Endothelial cell of umbilical vein (primary cell): Measurements from ENCODE around the gene ASB5. TPM values are rescaled to one million over a fixed set of nuclear protein-coding genes. Genes with fewer than 3 reads are reported as not detected.
"Not testable (repeated sequence)": the region's sequence is repeated elsewhere in the genome, so short reads cannot be mapped to it uniquely, and the experiment has no call there.

Source experiments
- BruUV-seq: library from RNA; stranded (reverse); fragments of 400-500 nt; replicated peaks from 2 replicates; lab custom pipeline; 2021; lab: Mats Ljungman, UMichigan
- CTCF ChIA-PET: fragments of 300-600, 350-600 bp; sonication (Branson Sonifier 250); formaldehyde crosslinking; loops from one replicate; lab custom pipeline; 2021; ENCODE audit warnings: antibody characterized with exemption, inconsistent platforms; lab: Charles Lee
- POLR2A ChIA-PET: fragments of 300-600, 350-600 bp; sonication (Branson Sonifier 250); formaldehyde crosslinking; loops from one replicate; lab custom pipeline; 2021; ENCODE audit warnings: antibody characterized with exemption, inconsistent platforms; lab: Charles Lee
- DNase-seq: peaks from one replicate; pipeline ENCODE4 v3.0.0-alpha.2; 2011; ENCODE audit warnings: low read depth, low spot score
- FAIRE-seq: peaks from 2 replicates; lab custom pipeline; 2011; peaks lifted over from hg19 to GRCh38; lab: Jason Lieb, UNC
- H2AFZ ChIP-seq: 2 replicates; pipeline ENCODE4 v1.6.0; 2012; ENCODE audit warnings: low read depth, low read length, control low read depth, inconsistent platforms
- H3K27ac ChIP-seq: 2 replicates; pipeline ENCODE4 v1.5.1; 2011; ENCODE audit warnings: low read depth, mild to moderate bottlenecking, control low read depth, low read length, moderate library complexity; ENCODE audit not compliant: insufficient read depth
- H3K27me3 ChIP-seq, 2 experiments: 2 replicates each; pipeline versions ENCODE4 v1.6.0 to v1.6.1; 2011; ENCODE audit warnings: low read length in 2 of 2, mixed read lengths in 1 of 2; ENCODE audit not compliant: control insufficient read depth in 2 of 2, insufficient read depth in 2 of 2
- H3K36me3 ChIP-seq, 2 experiments: 2 replicates in 1 of 2; 3 replicates in 1 of 2; pipeline ENCODE4 v1.5.1; 2011; ENCODE audit warnings: low read length in 2 of 2, mild to moderate bottlenecking in 1 of 2, moderate library complexity in 1 of 2; ENCODE audit not compliant: control insufficient read depth in 2 of 2, insufficient read depth in 2 of 2; ENCODE audit errors: extremely low read depth in 1 of 2
- H3K4me1 ChIP-seq: 3 replicates; pipeline ENCODE4 v1.5.1; 2011; ENCODE audit warnings: mild to moderate bottlenecking, low read length; ENCODE audit not compliant: control insufficient read depth, insufficient read depth; ENCODE audit errors: extremely low read depth
- H3K4me2 ChIP-seq: 2 replicates; pipeline ENCODE4 v1.6.1; 2011; ENCODE audit warnings: low read length, control low read depth, mixed read lengths; ENCODE audit not compliant: insufficient read depth
- H3K4me3 ChIP-seq, 3 experiments: fragments of 200-600 bp in 1 of 3; sonication (generic), shearing (Covaris generic) in 1 of 3; replicated peaks in 1 of 3; 2 replicates each; pipeline ENCODE4 v1.5.1; 2011 to 2016; ENCODE audit warnings: control low read depth in 3 of 3, low read length in 3 of 3, mild to moderate bottlenecking in 2 of 3, inconsistent platforms in 1 of 3, low read depth in 1 of 3, moderate library complexity in 1 of 3; ENCODE audit not compliant: insufficient read depth in 1 of 3
- H3K79me2 ChIP-seq: 2 replicates; pipeline ENCODE4 v1.6.0; 2012; ENCODE audit warnings: low read length, inconsistent platforms; ENCODE audit not compliant: control insufficient read depth, insufficient read depth
- H3K9ac ChIP-seq: replicated peaks from 2 replicates; pipeline ENCODE3; 2011; ENCODE audit warnings: low read length, control low read depth; ENCODE audit not compliant: insufficient read depth; ENCODE audit errors: extremely low read depth
- H3K9me1 ChIP-seq: replicated peaks from 3 replicates; pipeline ENCODE4 v1.6.0; 2011; ENCODE audit warnings: mild to moderate bottlenecking, low read length; ENCODE audit not compliant: control insufficient read depth, insufficient read depth; ENCODE audit errors: extremely low read depth
- H3K9me3 ChIP-seq: replicated peaks from 2 replicates; pipeline ENCODE4 v1.5.1; 2012; ENCODE audit warnings: low read length, inconsistent platforms; ENCODE audit not compliant: control insufficient read depth, insufficient read depth
- H4K20me1 ChIP-seq: replicated peaks from 2 replicates; pipeline ENCODE3; 2011; ENCODE audit warnings: mild to moderate bottlenecking, low read length; ENCODE audit not compliant: control insufficient read depth, insufficient read depth; ENCODE audit errors: extremely low read depth
- EZH2 ChIP-seq: IDR thresholded peaks from 2 replicates; pipeline ENCODE4 v1.6.1; 2012; ENCODE audit warnings: borderline replicate concordance, low read depth, mild to moderate bottlenecking, moderate library complexity, low read length, inconsistent platforms; ENCODE audit not compliant: severe bottlenecking
- FOS ChIP-seq: IDR thresholded peaks from 2 replicates; pipeline ENCODE4 v1.6.1; 2011; ENCODE audit warnings: mild to moderate bottlenecking, low read length, moderate library complexity, borderline replicate concordance; ENCODE audit not compliant: insufficient read depth
- GATA2 ChIP-seq: IDR thresholded peaks from 2 replicates; pipeline ENCODE4 v1.7.0; 2011; ENCODE audit warnings: low read depth, mild to moderate bottlenecking, moderate library complexity, mixed read lengths, low read length; ENCODE audit not compliant: insufficient read length, insufficient read depth
- JUN ChIP-seq: IDR thresholded peaks from 2 replicates; pipeline ENCODE4 v1.6.1; 2011; ENCODE audit warnings: borderline replicate concordance, low read depth; ENCODE audit not compliant: insufficient read length, insufficient read depth
- MYC ChIP-seq: IDR thresholded peaks from one replicate; pipeline ENCODE4 v1.6.1; 2011; ENCODE audit warnings: mild to moderate bottlenecking, low read depth, low read length
- POLR2A ChIP-seq: IDR thresholded peaks from 2 replicates; pipeline ENCODE4 v1.6.1; 2012; ENCODE audit warnings: low read depth, mild to moderate bottlenecking, control low read depth, low read length
- POLR2AphosphoS5 ChIP-seq: IDR thresholded peaks from 2 replicates; pipeline ENCODE4 v1.6.1; 2012; ENCODE audit warnings: low read depth, mild to moderate bottlenecking, control low read depth, low read length, moderate library complexity; ENCODE audit not compliant: insufficient read depth
- dilution Hi-C: fragments of 300-500 bp; cut with MboI; formaldehyde crosslinking; loops from one replicate; pipeline ENCODE4 v1.15.0; 2019; ENCODE audit warnings: low sequenced_read_pairs; ENCODE audit not compliant: extremely low pct_ligation_motif_present
- intact Hi-C: fragments of 100-400 bp; cut with micrococcal nuclease; formaldehyde crosslinking; loops from one replicate; pipeline ENCODE4 v1.10.0; 2022
- polyA plus RNA-seq, 4 experiments: library from polyadenylated mRNA; depleted of rRNA in 3 of 4; stranded (reverse) in 3 of 4; unstranded in 1 of 4; fragments of >200 nt; gene quantifications; 2 replicates each; pipeline versions ENCODE4 v1.2.1 to v1.2.3, GENCODE V29; 2011 to 2012; ENCODE audit warnings: missing spikeins in 1 of 4
- total RNA-seq: library from RNA; stranded (reverse); gene quantifications from 2 replicates; pipeline ENCODE4 v1.2.3, GENCODE V29; 2021
- TF ChIP-seq, protein P1 (sequence below), 2 donors: IDR thresholded peaks; 1 replicate in 1 of 2; 2 replicates in 1 of 2; pipeline ENCODE4 v1.5.1; 2011; ENCODE audit warnings: low read length in 2 of 2, mild to moderate bottlenecking in 2 of 2, moderate library complexity in 2 of 2, control low read depth in 1 of 2, inconsistent platforms in 1 of 2, low read depth in 1 of 2; ENCODE audit not compliant: insufficient read depth in 1 of 2; ENCODE audit errors: extremely low read depth in 1 of 2
- TF ChIP-seq, protein P2 (sequence below): IDR thresholded peaks from 2 replicates; pipeline ENCODE4 v1.6.1; 2011; ENCODE audit not compliant: insufficient read depth, insufficient read length

Gene ASB5
- total and polyA plus RNA-seq, 2 donors (not counting 3 experiments of a cell fraction or from before 2014, with no cell fraction given), result not detected

DNA sequence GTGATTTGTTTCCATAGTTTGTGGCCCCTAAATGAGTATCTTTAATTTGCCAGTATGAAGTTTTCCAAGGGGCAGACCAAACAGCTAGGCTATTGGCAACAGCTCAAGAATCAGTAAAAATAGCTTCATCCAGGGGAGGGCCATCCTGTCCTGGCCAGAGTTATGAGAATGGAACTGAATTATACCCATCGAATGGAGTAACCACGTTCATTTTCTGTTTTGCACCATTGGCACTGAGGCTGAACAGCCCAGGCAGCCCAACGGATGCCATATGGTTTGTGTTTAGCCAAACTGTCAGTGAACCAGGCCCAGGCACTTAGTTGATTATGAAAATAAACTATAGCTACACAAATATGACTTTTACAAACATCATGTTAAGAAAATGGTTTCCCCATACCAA lies 17.7 kb upstream of the ASB5 start:
- no peaks in the 10 kb centered on the region for H3K79me2 ChIP-seq
- H4K20me1 ChIP-seq, result no peaks in the 10 kb centered on the region
- ChIA-PET CTCF (interaction anchor here (2.0 kb wide), 1 partner anchor 9 kb away, joined by 8 read pairs; no protein-coding TSS in a partner anchor), POLR2A (no interaction called here)
- intact Hi-C loops (no loop called here), dilution Hi-C loops (no loop called here)
- no peak overlapping the region for H3K9ac ChIP-seq
- H3K9me3 ChIP-seq, result no peaks in the 10 kb centered on the region
- no peak overlapping the region for H3K27ac ChIP-seq
- BruUV-seq, result no TSS peak
- H3K4me1 ChIP-seq, result no peaks in the 10 kb centered on the region
- H2AFZ ChIP-seq, result no peak overlapping the region
- DNase-seq (no peak), FAIRE-seq (no peak)
- no peak overlapping the region for H3K4me3 ChIP-seq
- no peaks in the 10 kb centered on the region for H3K27me3 ChIP-seq
- TF ChIP-seq POLR2A (no peak), GATA2 (no peak), MYC (no peak), FOS (no peak), EZH2 (no peak), POLR2AphosphoS5 (no peak), JUN (no peak)
- TF ChIP-seq, protein P1, sequence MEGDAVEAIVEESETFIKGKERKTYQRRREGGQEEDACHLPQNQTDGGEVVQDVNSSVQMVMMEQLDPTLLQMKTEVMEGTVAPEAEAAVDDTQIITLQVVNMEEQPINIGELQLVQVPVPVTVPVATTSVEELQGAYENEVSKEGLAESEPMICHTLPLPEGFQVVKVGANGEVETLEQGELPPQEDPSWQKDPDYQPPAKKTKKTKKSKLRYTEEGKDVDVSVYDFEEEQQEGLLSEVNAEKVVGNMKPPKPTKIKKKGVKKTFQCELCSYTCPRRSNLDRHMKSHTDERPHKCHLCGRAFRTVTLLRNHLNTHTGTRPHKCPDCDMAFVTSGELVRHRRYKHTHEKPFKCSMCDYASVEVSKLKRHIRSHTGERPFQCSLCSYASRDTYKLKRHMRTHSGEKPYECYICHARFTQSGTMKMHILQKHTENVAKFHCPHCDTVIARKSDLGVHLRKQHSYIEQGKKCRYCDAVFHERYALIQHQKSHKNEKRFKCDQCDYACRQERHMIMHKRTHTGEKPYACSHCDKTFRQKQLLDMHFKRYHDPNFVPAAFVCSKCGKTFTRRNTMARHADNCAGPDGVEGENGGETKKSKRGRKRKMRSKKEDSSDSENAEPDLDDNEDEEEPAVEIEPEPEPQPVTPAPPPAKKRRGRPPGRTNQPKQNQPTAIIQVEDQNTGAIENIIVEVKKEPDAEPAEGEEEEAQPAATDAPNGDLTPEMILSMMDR (IDR thresholded peaks at IDR 0.05; ENCODE audit: extremely low read depth in 1 of 2, insufficient read depth in 1 of 2, low read depth in 1 of 2, low read length in 2 of 2), result no peak
- TF ChIP-seq, protein P2, sequence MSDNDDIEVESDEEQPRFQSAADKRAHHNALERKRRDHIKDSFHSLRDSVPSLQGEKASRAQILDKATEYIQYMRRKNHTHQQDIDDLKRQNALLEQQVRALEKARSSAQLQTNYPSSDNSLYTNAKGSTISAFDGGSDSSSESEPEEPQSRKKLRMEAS, result no peak
- H3K4me2 ChIP-seq, result no peak overlapping the region
- no peaks in the 10 kb centered on the region for H3K36me3 ChIP-seq
- no peaks in the 10 kb centered on the region for H3K9me1 ChIP-seq

DNA sequence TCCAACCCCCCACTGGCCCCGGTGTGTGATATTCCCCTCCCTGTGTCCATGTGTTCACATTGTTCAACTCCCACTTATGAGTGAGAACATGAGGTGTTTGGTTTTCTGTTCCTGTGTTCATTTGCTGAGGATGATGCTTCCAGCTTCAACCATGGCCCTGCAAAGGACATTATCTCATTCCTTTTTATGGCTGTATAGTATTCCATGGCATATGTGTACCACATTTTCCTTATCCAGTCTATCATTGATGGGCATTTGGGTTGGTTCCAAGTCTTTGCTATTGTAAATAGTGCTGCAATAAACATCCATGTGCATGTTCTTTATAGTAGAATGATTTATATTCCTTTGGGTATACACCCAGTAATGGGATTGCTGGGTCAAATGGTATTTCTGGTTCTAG lies 10.5 kb upstream of the ASB5 start:
- POLR2A ChIA-PET, FAIRE-seq, H3K9me1 ChIP-seq, H3K9ac ChIP-seq, BruUV-seq, H3K27me3 ChIP-seq, CTCF ChIA-PET, H3K27ac ChIP-seq, H3K9me3 ChIP-seq, H3K4me2 ChIP-seq, H3K4me3 ChIP-seq, DNase-seq, H4K20me1 ChIP-seq, dilution Hi-C loops, H3K36me3 ChIP-seq, H3K79me2 ChIP-seq, H2AFZ ChIP-seq, H3K4me1 ChIP-seq: not testable (repeated sequence)
- intact Hi-C loops, result loop anchor here (5.0 kb wide), 1 partner anchor 127 kb away; no protein-coding TSS in a partner anchor
